ENCODE results near the gene HDAC7.

HDAC7 gene

GRCh38 chr12:47754126-47754525 is 65.6 kb downstream of the HDAC7 start:
- DNase-seq (ENCODE audit: low read depth): no peak
- TF ChIP-seq CTCF (IDR thresholded peaks at IDR 0.05; ENCODE audit: control insufficient read depth, extremely low read depth, insufficient read depth): no peak
- H3K4me3 ChIP-seq (ENCODE audit: low read depth, low read length): no peak overlapping the region

GRCh38 chr12:47753021-47754001 is 66.4 kb downstream of the HDAC7 start:
- no peak for TF ChIP-seq CTCF (IDR thresholded peaks at IDR 0.05; ENCODE audit: control insufficient read depth, extremely low read depth, insufficient read depth)
- DNase-seq (ENCODE audit: low read depth): peak; percentile 80
- H3K4me3 ChIP-seq (ENCODE audit: low read depth, low read length): no peak overlapping the region

- no peak for TF ChIP-seq CTCF (IDR thresholded peaks at IDR 0.05; ENCODE audit: control insufficient read depth, extremely low read depth, insufficient read depth)
- DNase-seq (ENCODE audit: low read depth): no peak
These were observed 67.2 kb downstream of the HDAC7 start for GRCh38 chr12:47752552-47752951.

GRCh38 chr12:47752121-47752520 is 67.6 kb downstream of the HDAC7 start:
- no peak for DNase-seq (ENCODE audit: low read depth)
- no peak overlapping the region for H3K4me3 ChIP-seq (ENCODE audit: low read depth, low read length)
- no peak for TF ChIP-seq CTCF (IDR thresholded peaks at IDR 0.05; ENCODE audit: control insufficient read depth, extremely low read depth, insufficient read depth)

More at GRCh38 chr12:47752552-47752951, 67.2 kb downstream of the HDAC7 start:
- no peak overlapping the region for H3K4me3 ChIP-seq (ENCODE audit: low read depth, low read length)

- no peak for DNase-seq (ENCODE audit: low read depth)
- no peak overlapping the region for H3K4me3 ChIP-seq (ENCODE audit: low read depth, low read length)
- TF ChIP-seq CTCF (IDR thresholded peaks at IDR 0.05; ENCODE audit: control insufficient read depth, extremely low read depth, insufficient read depth): no peak
These were observed 68.1 kb downstream of the HDAC7 start for GRCh38 chr12:47751561-47751960.

GRCh38 chr12:47750916-47751470 is 68.7 kb downstream of the HDAC7 start:
- TF ChIP-seq CTCF (IDR thresholded peaks at IDR 0.05; ENCODE audit: control insufficient read depth, extremely low read depth, insufficient read depth): no peak
- no peak overlapping the region for H3K4me3 ChIP-seq (ENCODE audit: low read depth, low read length)
- no peak for DNase-seq (ENCODE audit: low read depth)
